ENCODE measurements around the gene FCRLB.
"Not testable (repeated sequence)": the region's sequence is repeated elsewhere in the genome, so short reads cannot be mapped to it uniquely, and the experiment has no call there.

Gene FCRLB

GRCh38 chr1:161721738-161722343 is 497 bp downstream of the FCRLB start:
- peak in 1 of 14 donors; percentile 10 for DNase-seq

- no peak for DNase-seq
Observed at GRCh38 chr1:161722406-161722805, 1.1 kb downstream of the FCRLB start.

GRCh38 chr1:161723459-161724141 is 2.3 kb downstream of the FCRLB start:
- DNase-seq: no peak

- not testable (repeated sequence) for DNase-seq
Observed at GRCh38 chr1:161725258-161725907, 4.0 kb downstream of the FCRLB start.

- DNase-seq: peak in 9 of 14 donors; percentile 28 to 63 (median 42)
Observed at GRCh38 chr1:161725908-161726472, 4.6 kb downstream of the FCRLB start.

GRCh38 chr1:161726473-161727255 is 5.3 kb downstream of the FCRLB start:
- peak in 13 of 14 donors; percentile 19 to 84 (median 58) for DNase-seq

GRCh38 chr1:161727256-161727924 is 6.0 kb downstream of the FCRLB start:
- DNase-seq: no peak

GRCh38 chr1:161728376-161729226 is 7.3 kb downstream of the FCRLB start:
- no peak for DNase-seq

- DNase-seq: no peak
Observed at GRCh38 chr1:161730050-161730564, 8.8 kb downstream of the FCRLB start.

- no peak for DNase-seq
Observed at GRCh38 chr1:161731241-161731640, 9.9 kb downstream of the FCRLB start.

GRCh38 chr1:161731981-161732718 is 10.8 kb downstream of the FCRLB start:
- DNase-seq: no peak

GRCh38 chr1:161733526-161733925 is 12.2 kb downstream of the FCRLB start:
- DNase-seq: no peak

GRCh38 chr1:161735837-161736236 is 14.5 kb downstream of the FCRLB start:
- no peak for DNase-seq

- no peak for DNase-seq
Observed at GRCh38 chr1:161736335-161736969, 15.1 kb downstream of the FCRLB start.

GRCh38 chr1:161737625-161738024 is 16.3 kb downstream of the FCRLB start:
- no peak for DNase-seq

GRCh38 chr1:161738627-161739287 is 17.4 kb downstream of the FCRLB start:
- peak in 6 of 14 donors; percentile 23 to 40 (median 34) for DNase-seq

GRCh38 chr1:161739865-161740566 is 18.7 kb downstream of the FCRLB start:
- peak in 2 of 14 donors; percentile 15 to 21 for DNase-seq

- no peak for DNase-seq
Observed at GRCh38 chr1:161740921-161741320, 19.6 kb downstream of the FCRLB start.

All from C1 segment of cervical spinal cord (tissue), 14 donors.